Activated naive CD8-positive, alpha-beta T cell treated with anti-CD3 and anti-CD28 coated beads for 36 hours (primary cell): ENCODE results near the gene CSTF1. TPM values are rescaled to one million over a fixed set of nuclear protein-coding genes. Genes with fewer than 3 reads are reported as not detected.
"Not testable (repeated sequence)": the region's sequence is repeated elsewhere in the genome, so short reads cannot be mapped to it uniquely, and the experiment has no call there.

Source experiments
- DNase-seq: peaks from one replicate; pipeline ENCODE4 v3.0.0; 2021
- H3K27ac Mint-ChIP-seq: one replicate; pipeline ENCODE4 v1.8.0; 2022; ENCODE audit warnings: mild to moderate bottlenecking, moderate library complexity, mixed read lengths
- H3K27me3 Mint-ChIP-seq: one replicate; pipeline ENCODE4 v1.8.0; 2022; ENCODE audit warnings: mild to moderate bottlenecking, mixed read lengths
- H3K36me3 Mint-ChIP-seq: one replicate; pipeline ENCODE4 v1.8.0; 2021; ENCODE audit warnings: mild to moderate bottlenecking, mixed read lengths
- H3K4me1 Mint-ChIP-seq: one replicate; pipeline ENCODE4 v1.8.0; 2021; ENCODE audit warnings: mixed read lengths
- H3K4me3 Mint-ChIP-seq: one replicate; pipeline ENCODE4 v1.8.0; 2022; ENCODE audit warnings: mild to moderate bottlenecking, moderate library complexity, mixed read lengths
- H3K9me3 Mint-ChIP-seq: one replicate; pipeline ENCODE4 v1.8.0; 2022; ENCODE audit warnings: mixed read lengths
- total RNA-seq, 2 experiments: library from RNA; stranded (reverse); gene quantifications; one replicate each; pipeline ENCODE4 v1.2.3, GENCODE V29; 2021

CSTF1 gene
- total RNA-seq, 2 experiments from 2014 or later, result 66.4 to 69.8 TPM

GRCh38 chr20:56385130-56385529 is 7.3 kb upstream of the CSTF1 start:
- Mint-ChIP-seq H3K36me3 (peaks cover 49% of the 10 kb centered on the region), H3K27me3 (no peaks in the 10 kb centered on the region), H3K27ac (no peak overlapping the region), H3K4me1 (peaks cover 18% of the 10 kb centered on the region), H3K4me3 (no peak overlapping the region), H3K9me3 (no peaks in the 10 kb centered on the region)
- DNase-seq, result no peak

DNA sequence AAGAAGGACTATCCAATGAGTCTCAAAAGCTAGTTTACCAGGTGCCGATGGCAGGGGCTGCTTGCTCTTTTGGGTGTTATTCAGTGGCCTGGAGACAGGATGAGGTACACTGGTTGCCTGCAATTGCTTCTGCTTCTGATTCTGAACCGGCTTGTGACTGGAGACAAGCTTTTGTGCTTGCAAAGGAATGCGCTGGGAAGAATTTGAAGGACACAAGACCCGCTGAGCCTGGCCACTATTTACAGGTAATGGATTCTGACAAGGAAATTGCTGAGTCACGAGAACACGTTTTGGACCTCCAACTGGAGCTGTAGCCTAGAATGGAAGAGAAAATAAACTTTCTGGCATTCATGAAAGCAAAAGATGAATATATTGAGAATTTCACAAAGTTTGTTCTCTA is 6.2 kb upstream of the CSTF1 start:
- Mint-ChIP-seq H3K27ac (no peak overlapping the region), H3K9me3 (no peaks in the 10 kb centered on the region), H3K27me3 (no peaks in the 10 kb centered on the region), H3K4me1 (peaks cover 15% of the 10 kb centered on the region), H3K36me3 (peaks cover 46% of the 10 kb centered on the region), H3K4me3 (no peak overlapping the region)
- DNase-seq, result no peak

DNA sequence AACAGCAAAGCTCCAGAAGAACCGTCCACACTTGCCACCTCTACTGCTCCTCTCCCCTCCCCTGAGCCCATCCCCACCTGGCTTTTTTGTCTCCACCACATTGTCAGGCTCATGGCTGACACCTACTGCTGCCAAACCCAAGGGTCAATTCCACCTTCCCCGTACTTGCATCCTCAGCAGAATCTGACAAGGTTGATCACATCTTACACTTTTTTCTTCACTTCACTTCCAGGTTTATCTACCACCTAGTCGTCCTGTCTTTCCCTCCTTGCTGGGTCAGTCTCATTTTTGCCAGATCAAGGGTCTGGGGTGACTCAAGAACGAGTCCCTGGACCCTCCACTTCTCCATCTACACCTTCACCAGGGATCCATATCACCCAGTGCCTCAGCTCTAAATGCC is 3.6 kb upstream of the CSTF1 start:
- peaks cover 11% of the 10 kb centered on the region for H3K4me1 Mint-ChIP-seq
- no peaks in the 10 kb centered on the region for H3K9me3 Mint-ChIP-seq
- H3K27me3 Mint-ChIP-seq, result no peaks in the 10 kb centered on the region
- H3K36me3 Mint-ChIP-seq, result peaks cover 43% of the 10 kb centered on the region
- DNase-seq, result no peak
- no peak overlapping the region for H3K4me3 Mint-ChIP-seq
- H3K27ac Mint-ChIP-seq, result no peak overlapping the region

- H3K4me1 Mint-ChIP-seq, result peaks cover 14% of the 10 kb centered on the region
- no peak overlapping the region for H3K4me3 Mint-ChIP-seq
- H3K9me3 Mint-ChIP-seq, result no peaks in the 10 kb centered on the region
- H3K27ac Mint-ChIP-seq, result no peak overlapping the region
- no peaks in the 10 kb centered on the region for H3K27me3 Mint-ChIP-seq
- no peak for DNase-seq
- H3K36me3 Mint-ChIP-seq, result peaks cover 45% of the 10 kb centered on the region
Observed at GRCh38 chr20:56389807-56390206, 2.6 kb upstream of the CSTF1 start.

GRCh38 chr20:56390396-56390795 is 2.0 kb upstream of the CSTF1 start:
- not testable (repeated sequence) for H3K4me3 Mint-ChIP-seq
- peaks cover 44% of the 10 kb centered on the region for H3K36me3 Mint-ChIP-seq

DNA sequence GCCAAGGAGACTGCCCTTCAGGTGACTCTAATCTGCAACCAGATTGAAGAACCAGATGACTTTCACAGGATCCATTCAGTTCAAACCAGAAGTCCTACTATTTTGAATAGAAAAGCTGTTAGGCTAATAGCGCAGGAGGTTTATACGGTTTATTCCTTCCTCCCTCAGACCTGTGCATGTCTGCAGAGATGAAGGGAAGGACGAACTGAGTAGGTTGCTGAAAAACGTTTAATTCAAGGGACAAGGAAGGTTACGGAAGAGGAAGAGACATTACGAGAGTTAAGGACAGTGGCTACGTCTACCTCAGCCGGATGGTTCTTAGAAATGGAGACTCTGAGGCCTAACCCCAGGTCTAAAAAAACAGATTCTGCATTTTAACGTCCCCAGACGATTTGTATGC is 1.4 kb upstream of the CSTF1 start:
- no peaks in the 10 kb centered on the region for H3K9me3 Mint-ChIP-seq
- no peak for DNase-seq
- H3K27ac Mint-ChIP-seq, result no peak overlapping the region
- peaks cover 21% of the 10 kb centered on the region for H3K4me1 Mint-ChIP-seq
- no peaks in the 10 kb centered on the region for H3K27me3 Mint-ChIP-seq
- H3K36me3 Mint-ChIP-seq, result peaks cover 41% of the 10 kb centered on the region
- H3K4me3 Mint-ChIP-seq, result no peak overlapping the region

More at GRCh38 chr20:56390396-56390795, 2.0 kb upstream of the CSTF1 start:
- DNase-seq, H3K9me3 Mint-ChIP-seq, H3K27ac Mint-ChIP-seq, H3K27me3 Mint-ChIP-seq: not testable (repeated sequence)
- peaks cover 19% of the 10 kb centered on the region for H3K4me1 Mint-ChIP-seq

GRCh38 chr20:56391596-56392131 is 781 bp upstream of the CSTF1 start:
- DNase-seq, result no peak
- no peaks in the 10 kb centered on the region for H3K27me3 Mint-ChIP-seq
- no peaks in the 10 kb centered on the region for H3K9me3 Mint-ChIP-seq
- H3K36me3 Mint-ChIP-seq, result peaks cover 39% of the 10 kb centered on the region
- no peak overlapping the region for H3K27ac Mint-ChIP-seq
- no peak overlapping the region for H3K4me3 Mint-ChIP-seq
- H3K4me1 Mint-ChIP-seq, result peaks cover 21% of the 10 kb centered on the region

DNA sequence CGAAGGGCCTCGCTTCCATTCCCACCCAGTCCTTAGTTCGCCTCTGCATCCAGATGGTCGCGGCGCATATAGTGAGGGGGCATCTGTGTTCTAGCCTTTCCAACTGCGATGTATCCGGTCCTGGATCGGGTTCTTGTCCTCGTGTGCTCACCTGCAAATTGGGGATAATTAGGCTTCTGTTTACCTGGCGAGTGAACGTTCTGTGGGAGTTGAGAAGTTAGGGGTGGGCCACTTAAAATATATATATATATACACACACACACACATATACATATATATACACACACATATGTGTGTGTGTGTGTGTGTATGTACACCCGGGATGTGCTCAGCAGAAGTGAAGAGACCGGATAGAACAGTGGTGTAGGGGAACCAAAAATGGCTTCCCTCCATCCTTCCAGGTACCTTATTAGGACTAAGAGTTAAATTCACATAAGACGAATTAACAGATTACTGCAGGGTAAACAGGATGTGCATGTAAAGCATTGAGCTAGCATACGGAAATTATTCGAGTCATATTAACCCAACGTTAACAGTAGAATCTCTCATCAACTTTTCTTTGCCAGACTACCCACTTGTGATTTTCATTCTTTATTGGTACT is 537 bp downstream of the CSTF1 start:
- Mint-ChIP-seq H3K27me3 (no peaks in the 10 kb centered on the region), H3K36me3 (peaks cover 42% of the 10 kb centered on the region), H3K4me1 (peaks cover 25% of the 10 kb centered on the region), H3K27ac (no peak overlapping the region), H3K9me3 (no peaks in the 10 kb centered on the region), H3K4me3 (no peak overlapping the region)
- no peak for DNase-seq

DNA sequence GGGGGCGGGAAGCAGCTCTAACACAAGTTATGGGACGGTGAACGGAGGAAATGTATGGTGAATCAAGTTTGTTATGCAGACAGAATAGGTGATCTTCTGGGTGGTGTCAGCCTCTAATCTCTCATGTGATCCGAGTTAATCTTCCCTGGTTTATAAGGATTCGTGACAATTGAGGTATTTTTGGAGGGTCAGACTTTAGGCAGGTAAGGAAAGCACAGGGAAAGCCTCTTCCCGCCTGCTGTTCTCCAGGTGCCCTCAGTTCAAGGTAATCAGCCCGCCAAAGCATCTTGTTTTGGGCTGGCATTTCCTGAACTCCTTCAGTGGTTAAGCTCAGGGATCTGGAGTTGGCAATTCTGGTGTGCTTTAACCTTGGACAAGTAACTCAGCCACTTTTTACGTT is 1.2 kb downstream of the CSTF1 start:
- H3K27me3 Mint-ChIP-seq, result no peaks in the 10 kb centered on the region
- no peaks in the 10 kb centered on the region for H3K9me3 Mint-ChIP-seq
- H3K4me1 Mint-ChIP-seq, result peaks cover 25% of the 10 kb centered on the region
- peaks cover 44% of the 10 kb centered on the region for H3K36me3 Mint-ChIP-seq
- H3K4me3 Mint-ChIP-seq, result no peak overlapping the region
- H3K27ac Mint-ChIP-seq, result no peak overlapping the region
- no peak for DNase-seq

DNA sequence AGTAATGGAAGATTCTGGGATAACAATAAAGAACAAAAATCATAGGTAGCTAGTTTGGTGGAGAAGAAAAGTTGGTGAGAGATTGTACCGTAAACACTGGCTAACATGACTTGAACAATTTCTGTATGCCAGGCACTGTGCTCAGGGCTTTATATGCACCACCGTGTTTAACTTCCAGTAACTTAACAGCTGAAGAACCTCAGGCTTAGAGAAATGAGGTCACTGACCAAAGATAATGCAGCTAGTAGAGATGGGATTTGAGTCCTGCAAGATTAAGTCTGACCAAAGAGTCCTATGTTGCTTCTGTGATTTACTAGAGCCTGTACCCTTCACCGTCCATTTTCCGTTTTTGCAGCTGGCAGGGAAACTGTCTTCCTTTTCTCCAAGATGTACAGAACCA is 2.7 kb downstream of the CSTF1 start:
- Mint-ChIP-seq H3K4me1 (peaks cover 34% of the 10 kb centered on the region), H3K9me3 (no peaks in the 10 kb centered on the region), H3K27me3 (no peaks in the 10 kb centered on the region), H3K36me3 (peaks cover 34% of the 10 kb centered on the region), H3K27ac (no peak overlapping the region), H3K4me3 (no peak overlapping the region)
- no peak for DNase-seq

DNA sequence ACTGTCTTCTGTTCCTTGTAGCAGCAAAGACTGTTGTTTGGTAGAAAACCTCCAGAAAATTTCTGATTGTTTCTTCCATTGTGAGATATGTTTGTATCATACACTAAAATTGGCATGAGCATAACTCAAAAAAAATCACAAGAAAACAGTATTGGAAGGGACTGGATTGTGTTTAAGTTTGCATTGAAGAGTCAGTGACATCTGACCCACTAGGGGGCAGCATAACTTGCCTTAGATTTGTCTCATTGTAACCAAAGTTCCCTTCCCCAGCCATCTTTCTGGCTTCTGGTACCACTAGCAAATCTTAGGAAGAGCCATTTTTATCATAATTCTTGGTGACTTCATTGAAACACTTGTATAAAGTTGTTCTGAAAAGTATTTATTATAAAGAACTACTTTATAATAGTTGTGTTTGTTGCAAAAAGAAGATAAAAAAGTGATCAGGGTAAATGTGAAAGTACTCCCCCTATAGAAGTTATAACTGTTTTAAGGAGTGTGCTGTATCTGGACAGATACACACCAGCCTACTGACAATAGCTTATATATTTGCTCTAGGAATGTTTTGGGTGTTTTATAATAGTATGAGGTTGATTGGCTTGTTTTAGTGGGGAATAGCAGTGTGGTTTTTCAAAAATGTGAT is 7.7 kb downstream of the CSTF1 start:
- no peak overlapping the region for H3K27ac Mint-ChIP-seq
- no peak overlapping the region for H3K4me3 Mint-ChIP-seq
- peaks cover 35% of the 10 kb centered on the region for H3K36me3 Mint-ChIP-seq
- peak; percentile 37 for DNase-seq
- peaks cover 22% of the 10 kb centered on the region for H3K4me1 Mint-ChIP-seq
- H3K27me3 Mint-ChIP-seq, result no peaks in the 10 kb centered on the region
- H3K9me3 Mint-ChIP-seq, result no peaks in the 10 kb centered on the region

DNA sequence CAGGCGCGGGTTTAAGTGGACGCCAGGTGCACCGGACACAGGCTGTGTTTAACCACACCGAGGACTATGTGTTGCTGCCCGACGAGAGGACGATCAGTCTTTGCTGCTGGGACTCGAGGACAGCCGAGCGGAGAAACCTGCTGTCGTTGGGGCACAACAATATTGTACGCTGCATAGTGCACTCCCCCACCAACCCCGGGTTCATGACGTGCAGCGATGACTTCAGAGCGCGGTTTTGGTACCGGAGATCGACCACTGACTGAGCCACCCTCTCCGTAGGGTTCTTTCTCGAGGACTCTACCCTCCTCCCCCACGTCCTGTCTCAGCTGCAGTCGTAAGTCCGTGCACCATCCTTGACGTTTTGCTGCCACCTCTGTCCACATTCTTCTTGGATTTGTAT is 11.0 kb downstream of the CSTF1 start:
- H3K9me3 Mint-ChIP-seq, result no peaks in the 10 kb centered on the region
- H3K27ac Mint-ChIP-seq, result no peak overlapping the region
- no peak for DNase-seq
- peaks cover 43% of the 10 kb centered on the region for H3K36me3 Mint-ChIP-seq
- H3K27me3 Mint-ChIP-seq, result no peaks in the 10 kb centered on the region
- peaks cover 21% of the 10 kb centered on the region for H3K4me1 Mint-ChIP-seq
- H3K4me3 Mint-ChIP-seq, result no peak overlapping the region

DNA sequence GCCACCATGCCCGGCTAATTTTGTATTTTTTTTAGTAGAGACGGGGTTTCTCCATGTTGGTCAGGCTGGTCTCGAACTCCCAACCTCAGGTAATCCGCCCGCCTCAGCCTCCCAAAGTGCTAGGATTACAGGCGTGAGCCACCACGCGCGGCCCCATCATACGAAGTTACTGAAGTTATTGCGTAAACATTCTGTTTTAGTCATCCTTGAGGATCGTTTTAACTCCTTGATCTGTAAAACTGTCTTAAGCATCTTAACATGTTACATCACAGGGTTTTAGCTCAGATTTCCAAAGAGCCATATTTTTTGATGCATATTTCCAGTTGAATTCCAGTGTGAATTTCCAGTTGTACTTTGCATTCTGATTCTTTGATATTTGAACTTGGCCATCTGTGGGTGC is 12.9 kb downstream of the CSTF1 start:
- not testable (repeated sequence) for DNase-seq, H3K4me3 Mint-ChIP-seq, H3K27me3 Mint-ChIP-seq, H3K27ac Mint-ChIP-seq, H3K9me3 Mint-ChIP-seq
- H3K4me1 Mint-ChIP-seq, result peaks cover 14% of the 10 kb centered on the region
- H3K36me3 Mint-ChIP-seq, result peaks cover 47% of the 10 kb centered on the region

- no peak overlapping the region for H3K4me3 Mint-ChIP-seq
- H3K9me3 Mint-ChIP-seq, result no peaks in the 10 kb centered on the region
- peaks cover 52% of the 10 kb centered on the region for H3K36me3 Mint-ChIP-seq
- H3K4me1 Mint-ChIP-seq, result peaks cover 20% of the 10 kb centered on the region
- H3K27ac Mint-ChIP-seq, result no peak overlapping the region
- H3K27me3 Mint-ChIP-seq, result no peaks in the 10 kb centered on the region
- no peak for DNase-seq
Observed at GRCh38 chr20:56406910-56407309, 14.5 kb downstream of the CSTF1 start.

DNA sequence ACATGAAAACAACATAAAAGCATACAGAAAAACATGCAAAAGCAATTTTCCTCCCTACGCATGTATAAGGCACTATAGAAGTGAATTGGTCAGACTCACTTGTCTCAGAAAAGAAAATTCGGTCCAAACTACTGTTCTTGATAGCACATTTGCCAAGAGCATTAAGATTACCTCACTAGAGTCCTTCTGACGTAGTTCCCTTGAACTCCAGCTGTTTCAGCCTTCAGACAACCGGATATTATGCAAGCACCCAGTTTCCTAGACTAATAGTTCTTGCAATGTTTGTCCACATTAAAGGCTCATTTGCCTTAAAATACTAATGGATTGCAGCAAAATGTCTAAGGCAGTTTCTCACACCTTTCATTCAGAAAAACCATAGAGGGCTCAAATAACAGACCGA is 17.1 kb downstream of the CSTF1 start:
- H3K27ac Mint-ChIP-seq, result no peak overlapping the region
- no peak overlapping the region for H3K4me3 Mint-ChIP-seq
- no peaks in the 10 kb centered on the region for H3K27me3 Mint-ChIP-seq
- H3K36me3 Mint-ChIP-seq, result peaks cover 57% of the 10 kb centered on the region
- peaks cover 40% of the 10 kb centered on the region for H3K4me1 Mint-ChIP-seq
- H3K9me3 Mint-ChIP-seq, result peaks cover 5% of the 10 kb centered on the region
- no peak for DNase-seq

DNA sequence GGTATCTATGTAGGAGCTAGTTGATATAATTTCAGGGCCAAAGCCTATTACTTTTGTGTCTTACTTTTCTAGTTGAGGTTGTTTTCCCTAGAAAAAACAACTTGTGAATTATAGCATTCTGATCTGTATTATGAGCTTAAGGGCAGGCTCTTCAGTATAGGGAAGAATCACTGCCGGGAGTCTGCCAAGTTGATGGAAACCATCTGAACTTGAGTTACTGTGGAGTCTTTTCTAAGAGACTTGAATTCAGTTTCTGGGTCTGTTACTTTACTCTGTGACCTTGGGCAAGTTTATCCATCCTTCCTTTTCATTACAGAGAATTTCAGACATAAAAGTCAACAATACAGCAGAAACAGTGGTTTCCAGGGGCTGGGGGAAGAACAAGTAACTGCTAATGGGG is 17.5 kb downstream of the CSTF1 start:
- Mint-ChIP-seq H3K36me3 (peaks cover 56% of the 10 kb centered on the region), H3K4me3 (no peak overlapping the region), H3K27me3 (no peaks in the 10 kb centered on the region), H3K9me3 (peaks cover 5% of the 10 kb centered on the region), H3K4me1 (peaks cover 42% of the 10 kb centered on the region), H3K27ac (peak overlapping the region; percentile 8)
- DNase-seq, result no peak
